GM12865 (cell line): ENCODE results near the gene KCNC1.
A peak's percentile ranks its signal among the peaks of the same experiment; 100 is the strongest.

Experiments
- DNase-seq: peaks from one replicate; pipeline ENCODE4 v3.0.0; 2010; ENCODE audit warnings: low read depth
- H3K4me3 ChIP-seq: 2 replicates; pipeline ENCODE4 v1.5.1; 2011; ENCODE audit warnings: mild to moderate bottlenecking, low read depth, low read length, control low read depth
- CTCF ChIP-seq: IDR thresholded peaks from 2 replicates; pipeline ENCODE4 v1.5.1; 2011; ENCODE audit warnings: low read length, control low read depth, low read depth, inconsistent platforms; ENCODE audit not compliant: insufficient read depth; ENCODE audit errors: missing control alignments

The KCNC1 gene

GRCh38 chr11:17753641-17754040, 19.1 kb downstream of the KCNC1 start:
- no peak for DNase-seq
- H3K4me3 ChIP-seq = no peak overlapping the region
- TF ChIP-seq CTCF = no peak

GRCh38 chr11:17755891-17756290, 21.3 kb downstream of the KCNC1 start:
- DNase-seq = no peak
- no peak overlapping the region for H3K4me3 ChIP-seq
- TF ChIP-seq CTCF = no peak

DNA sequence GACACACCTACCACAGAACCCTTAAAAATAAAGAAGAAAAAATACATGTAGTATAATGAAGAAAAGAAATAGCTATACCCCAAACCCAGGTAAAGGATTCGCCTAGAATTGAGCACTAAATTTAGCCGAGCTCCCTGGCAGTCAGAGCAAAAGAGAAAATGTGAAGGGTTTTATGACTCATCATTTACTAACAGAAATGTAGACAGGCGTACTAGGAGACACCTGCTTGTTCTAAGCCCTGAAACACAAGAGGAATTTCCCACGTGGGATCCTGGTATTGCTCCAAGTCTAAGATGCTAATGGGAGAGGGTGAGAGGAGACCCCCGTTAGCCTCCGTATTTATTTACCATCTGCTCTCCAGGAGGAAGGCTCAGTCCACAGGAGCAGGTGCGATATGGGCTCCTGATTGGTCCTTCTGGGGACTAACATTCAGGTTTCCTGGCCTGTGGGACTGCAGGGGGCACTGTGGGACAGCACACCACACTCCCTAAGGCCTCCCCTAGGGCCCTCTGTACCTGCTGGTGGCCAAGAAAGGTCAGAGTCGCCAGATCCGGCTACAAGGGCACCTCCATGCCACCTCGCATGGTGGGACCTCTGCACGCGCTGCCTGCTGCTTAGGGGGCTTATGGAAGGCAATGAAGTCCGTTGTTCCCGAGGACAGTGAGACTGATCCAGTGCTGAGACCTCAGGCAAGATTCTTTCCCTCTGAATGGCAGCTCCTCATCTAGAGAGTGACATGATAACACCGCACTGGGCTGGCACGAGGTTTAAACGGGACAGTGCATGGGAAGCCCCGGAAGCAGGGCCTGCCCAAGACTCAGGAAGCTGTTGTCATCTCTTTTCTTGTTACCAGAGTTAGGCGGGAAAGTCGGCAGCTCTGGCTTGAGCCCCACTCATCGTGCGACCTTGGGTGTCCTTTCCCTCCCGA, 25.8 kb downstream of the KCNC1 start:
- H3K4me3 ChIP-seq = no peak overlapping the region
- DNase-seq = peak; percentile 65
- peak; percentile 62 for TF ChIP-seq CTCF

GRCh38 chr11:17762309-17762974, 27.9 kb downstream of the KCNC1 start:
- DNase-seq = peak; percentile 55
- no peak overlapping the region for H3K4me3 ChIP-seq
- no peak for TF ChIP-seq CTCF

GRCh38 chr11:17763244-17763643, 28.7 kb downstream of the KCNC1 start:
- DNase-seq = no peak
- no peak for TF ChIP-seq CTCF
- H3K4me3 ChIP-seq = no peak overlapping the region

DNA sequence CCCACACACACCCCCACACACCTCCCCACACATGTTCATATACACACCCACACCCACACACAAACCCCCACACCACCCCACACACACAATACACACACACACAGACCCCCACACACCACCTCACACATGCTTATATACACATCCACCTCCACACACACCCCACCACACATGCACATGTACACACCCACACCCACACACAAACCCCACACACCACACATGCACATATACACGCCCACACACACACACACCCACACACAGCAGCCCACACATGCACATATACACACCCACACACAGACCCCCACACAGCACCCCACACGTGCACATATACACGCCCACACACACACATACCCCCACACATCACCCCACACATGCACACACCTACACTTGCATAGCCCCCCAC, 29.1 kb downstream of the KCNC1 start:
- no peak overlapping the region for H3K4me3 ChIP-seq
- TF ChIP-seq CTCF = no peak
- no peak for DNase-seq
